ENCODE measurements around the gene CETP. TPM values are rescaled to one million over a fixed set of nuclear protein-coding genes. Genes with fewer than 3 reads are reported as not detected.

CETP gene
- total and polyA plus RNA-seq, 2 of the 8 experiments (the other 6 are each of a cell fraction or from before 2014, with no cell fraction given) = not detected

GRCh38 chr16:56950455-56950854 is 11.3 kb upstream of the CETP start:
- H3K9ac ChIP-seq (replicated peaks in 1 of 4; ENCODE audit: extremely low read depth in 1 of 4, low read depth in 3 of 4, low read length in 3 of 4) = no peak overlapping the region
- WGBS, 2 experiments (ENCODE audit: extremely low coverage in 1 of 2, insufficient coverage in 1 of 2, insufficient read length in 1 of 2, insufficient replicate concordance in 2 of 2, low coverage in 1 of 2, low lambda C conversion rate in 2 of 2, missing lambda C conversion rate in 1 of 2) = 78% methylated on average over 7 of the region's 7 CpGs; no CpG with 5 or more reads in 1 of the 2 experiments
- H3K9me3 ChIP-seq (ENCODE audit: insufficient read depth in 2 of 2, low read depth in 1 of 2, low read length in 1 of 2) = no peaks in the 10 kb centered on the region; a peak in 1 of 4 replicates
- H3K79me1 ChIP-seq (ENCODE audit: low read depth, low read length) = no peaks in the 10 kb centered on the region
- FAIRE-seq (no peak), DNase-seq (ENCODE audit: low read depth in 1 of 2, low spot score in 2 of 2) (no peak)
- H4K5ac ChIP-seq (ENCODE audit: insufficient read length, low read depth, low read length) = no peak overlapping the region
- peak overlapping the region; percentile 39; the same call in 1 of the 2 replicates for H2BK5ac ChIP-seq (ENCODE audit: low read depth, low read length)
- no peaks in the 10 kb centered on the region for H3K23me2 ChIP-seq (ENCODE audit: low read depth, low read length)
- no peaks in the 10 kb centered on the region for H3K4me1 ChIP-seq (replicated peaks in 1 of 4; ENCODE audit: control insufficient read depth in 3 of 4, insufficient read depth in 4 of 4, low read length in 3 of 4)
- CTCF ChIA-PET (ENCODE audit: partially characterized antibody) = interaction anchor here (0.5 to 5.4 kb wide), 14 partner anchors 8 to 1197 kb away, joined by 3 to 37 read pairs (median 4); partner anchors contain the start of gene SLC12A3
- no peak overlapping the region for H3K4me2 ChIP-seq (ENCODE audit: insufficient read depth in 1 of 2, low read depth in 2 of 2, low read length in 2 of 2)
- no peak for TF ChIP-seq GABPA (IDR thresholded peaks at IDR 0.05; ENCODE audit: borderline replicate concordance, insufficient read depth, low read length)
- TF ChIP-seq BRCA1 (IDR thresholded peaks at IDR 0.05; ENCODE audit: low read depth, low read length) = no peak
- no peak for TF ChIP-seq RBBP5 (IDR thresholded peaks at IDR 0.05; ENCODE audit: borderline replicate concordance, low read depth, low read length)
- no peak for TF ChIP-seq SUZ12 (IDR thresholded peaks at IDR 0.05; ENCODE audit: low read length)
- no peak for TF ChIP-seq EZH2 (IDR thresholded peaks at IDR 0.05; ENCODE audit: low read depth, low read length, severe bottlenecking)
- TF ChIP-seq RFX5 (IDR thresholded peaks at IDR 0.05; ENCODE audit: borderline replicate concordance, low read depth, low read length) = no peak
- TF ChIP-seq RNF2 (IDR thresholded peaks at IDR 0.05; ENCODE audit: borderline replicate concordance, low read depth, low read length, missing control alignments, poor library complexity, severe bottlenecking) = no peak
- no peak for TF ChIP-seq KDM5A (IDR thresholded peaks at IDR 0.05; ENCODE audit: low read length)
- TF ChIP-seq RAD21 (IDR thresholded peaks at IDR 0.05 in 1 of 2, conservative IDR thresholded peaks at IDR 0.05 in 1 of 2; ENCODE audit: low read depth in 2 of 2, low read length in 2 of 2) = no peak
- no peaks in the 10 kb centered on the region for H4K20me1 ChIP-seq (replicated peaks in 1 of 2; ENCODE audit: control insufficient read depth in 1 of 2, insufficient read depth in 2 of 2, low read length in 2 of 2)
- H4K91ac ChIP-seq (replicated peaks; ENCODE audit: insufficient read length, low read length) = no peak overlapping the region
- H3K27me3 ChIP-seq (replicated peaks in 1 of 4; ENCODE audit: control insufficient read depth in 3 of 4, extremely low read depth in 1 of 4, insufficient read depth in 3 of 4, low read length in 3 of 4) = no peaks in the 10 kb centered on the region
- H3K18ac ChIP-seq (ENCODE audit: extremely low read depth, low read length) = no peak overlapping the region
- H2BK20ac ChIP-seq (ENCODE audit: low read length) = no peak overlapping the region
- H3K79me2 ChIP-seq (ENCODE audit: control insufficient read depth in 1 of 2, insufficient read depth in 2 of 2, low read length in 2 of 2) = no peaks in the 10 kb centered on the region
- no peak overlapping the region for H3K4ac ChIP-seq (replicated peaks; ENCODE audit: insufficient read length, low read depth, low read length)
- H2BK120ac ChIP-seq (replicated peaks; ENCODE audit: low read depth, low read length) = no peak overlapping the region
- POLR2A ChIA-PET (ENCODE audit: partially characterized antibody) = interaction anchor here (0.6 to 2.4 kb wide), 3 partner anchors 9 to 100 kb away, joined by 3 to 15 read pairs (median 6); no protein-coding TSS in a partner anchor
- H2AK5ac ChIP-seq (ENCODE audit: low read depth, low read length) = no peak overlapping the region
- H2BK12ac ChIP-seq (ENCODE audit: low read depth, low read length) = no peak overlapping the region
- H3K36me3 ChIP-seq (ENCODE audit: control insufficient read depth in 2 of 4, insufficient read depth in 4 of 4, low read length in 3 of 4) = no peaks in the 10 kb centered on the region
- H3K4me3 ChIP-seq (ENCODE audit: extremely low read depth in 1 of 4, insufficient read depth in 2 of 4, low read depth in 3 of 4, low read length in 4 of 4) = no peak overlapping the region
- H3K27ac ChIP-seq (ENCODE audit: low read depth, low read length) = no peak overlapping the region
- H3K56ac ChIP-seq (replicated peaks; ENCODE audit: insufficient read length, low read depth, low read length) = no peak overlapping the region
- H4K8ac ChIP-seq (ENCODE audit: extremely low read depth, insufficient read depth, low read length) = no peak overlapping the region
- no peak overlapping the region for H3K23ac ChIP-seq (ENCODE audit: insufficient read length)
- H3K14ac ChIP-seq (ENCODE audit: insufficient read length) = no peak overlapping the region
- H2BK15ac ChIP-seq (ENCODE audit: low read length) = no peak overlapping the region
- H2AFZ ChIP-seq (ENCODE audit: low read length) = no peak overlapping the region
